Measurements from ENCODE around the gene PKLR.
A peak's percentile ranks its signal among the peaks of the same experiment; 100 is the strongest.

The PKLR gene

GRCh38 chr1:155285063-155285462 lies 16.2 kb downstream of the PKLR start:
- DNase-seq (ENCODE audit: low spot score): no peak

- no peak for DNase-seq (ENCODE audit: low spot score)
Observed at GRCh38 chr1:155284476-155284875, 16.8 kb downstream of the PKLR start.

GRCh38 chr1:155282488-155283091 lies 18.6 kb downstream of the PKLR start:
- no peak for DNase-seq (ENCODE audit: low spot score)

GRCh38 chr1:155279268-155279667 lies 22.0 kb downstream of the PKLR start:
- no peak for DNase-seq (ENCODE audit: low spot score)

GRCh38 chr1:155278689-155279160 lies 22.5 kb downstream of the PKLR start:
- no peak for DNase-seq (ENCODE audit: low spot score)

- DNase-seq (ENCODE audit: low spot score): peak; percentile 80
Observed at GRCh38 chr1:155277902-155278688, 23.1 kb downstream of the PKLR start.

- peak; percentile 96 for DNase-seq (ENCODE audit: low spot score)
Observed at GRCh38 chr1:155277070-155277901, 24.0 kb downstream of the PKLR start, which contains the start of gene HCN3. TSS of gene HCN3 (plus strand) at chr1:155277463. CDS start at chr1:155277591, 128 bp downstream.

- DNase-seq (ENCODE audit: low spot score): peak; percentile 95
Observed at GRCh38 chr1:155273343-155274245, 27.6 kb downstream of the PKLR start, which contains the start of gene CLK2. TSS of gene CLK2 (minus strand) at chr1:155273504. CDS start at chr1:155270977, 2,527 bp downstream.

GRCh38 chr1:155272466-155273342 lies 28.5 kb downstream of the PKLR start:
- no peak for DNase-seq (ENCODE audit: low spot score)

- DNase-seq (ENCODE audit: low spot score): no peak
Observed at GRCh38 chr1:155269381-155269780, 31.9 kb downstream of the PKLR start.

GRCh38 chr1:155268630-155269029 lies 32.6 kb downstream of the PKLR start:
- DNase-seq (ENCODE audit: low spot score): no peak

- DNase-seq (ENCODE audit: low spot score): no peak
Observed at GRCh38 chr1:155267373-155267772, 33.9 kb downstream of the PKLR start.

GRCh38 chr1:155266553-155266952 lies 34.7 kb downstream of the PKLR start:
- no peak for DNase-seq (ENCODE audit: low spot score)

GRCh38 chr1:155263067-155263466 lies 38.2 kb downstream of the PKLR start:
- DNase-seq (ENCODE audit: low spot score): no peak

- DNase-seq (ENCODE audit: low spot score): peak; percentile 97
Observed at GRCh38 chr1:155261852-155262673, 39.2 kb downstream of the PKLR start, which contains the start of gene SCAMP3. TSS of gene SCAMP3 (minus strand) at chr1:155262360. CDS start at chr1:155262151, 209 bp downstream.

- peak; percentile 19 for DNase-seq (ENCODE audit: low spot score)
Observed at GRCh38 chr1:155261493-155261851, 39.8 kb downstream of the PKLR start.

- no peak for DNase-seq (ENCODE audit: low spot score)
Observed at GRCh38 chr1:155260276-155260675, 41.0 kb downstream of the PKLR start.

GRCh38 chr1:155256058-155256852 lies 45.0 kb downstream of the PKLR start:
- no peak for DNase-seq (ENCODE audit: low spot score)

Data from germinal center (tissue), 1 donor.